ENCODE data around the gene HERPUD1.

GRCh38 chr16:56971768-56972043 lies 39.8 kb downstream of the HERPUD1 start:
- TF ChIP-seq CTCF (conservative IDR thresholded peaks at IDR 0.05; ENCODE audit: low read length) (no peak), EZH2phosphoT487 (IDR thresholded peaks at IDR 0.05; ENCODE audit: borderline replicate concordance, low read depth, low read length) (no peak)
